AML-193 (cell line): ENCODE results near the gene P4HA3.
"Not testable (repeated sequence)": the region's sequence is repeated elsewhere in the genome, so short reads cannot be mapped to it uniquely, and the experiment has no call there.

Experiments
- DNase-seq, 2 experiments: peaks; one replicate each; lab custom pipeline; 2025; lab: John Stamatoyannopoulos, UW

The P4HA3 gene

GRCh38 chr11:74311352-74311926, at the start of gene P4HA3:
P4HA3 (minus strand) TSS chr11:74311640; CDS start chr11:74311611, 29 bp downstream.
- DNase-seq: no peak

- no peak for DNase-seq
These were observed 46.0 kb upstream of the P4HA3 start for GRCh38 chr11:74357449-74357848.

- DNase-seq: no peak
These were observed 44.2 kb upstream of the P4HA3 start for GRCh38 chr11:74355626-74356025.

GRCh38 chr11:74354036-74354435, 42.6 kb upstream of the P4HA3 start:
- DNase-seq: no peak

- no peak for DNase-seq
These were observed 35.9 kb upstream of the P4HA3 start for GRCh38 chr11:74347381-74347780.

- no peak for DNase-seq
These were observed 34.0 kb upstream of the P4HA3 start for GRCh38 chr11:74345420-74345819.

GRCh38 chr11:74341921-74342320, 30.5 kb upstream of the P4HA3 start:
- DNase-seq: no peak

- DNase-seq: no peak
These were observed 28.2 kb upstream of the P4HA3 start for GRCh38 chr11:74339619-74340018.

- no peak for DNase-seq
These were observed 27.5 kb upstream of the P4HA3 start for GRCh38 chr11:74338963-74339362.

- DNase-seq: no peak
These were observed 21.8 kb upstream of the P4HA3 start for GRCh38 chr11:74333193-74333592.

GRCh38 chr11:74332291-74332690, 20.9 kb upstream of the P4HA3 start:
- DNase-seq: no peak

- not testable (repeated sequence) for DNase-seq
These were observed 19.6 kb upstream of the P4HA3 start for GRCh38 chr11:74331000-74331399.

GRCh38 chr11:74330075-74330858, 18.8 kb upstream of the P4HA3 start:
- DNase-seq: no peak

- no peak for DNase-seq
These were observed 15.6 kb upstream of the P4HA3 start for GRCh38 chr11:74327076-74327475.

GRCh38 chr11:74326665-74327064, 15.2 kb upstream of the P4HA3 start:
- no peak for DNase-seq

- DNase-seq: no peak
These were observed 14.5 kb upstream of the P4HA3 start for GRCh38 chr11:74325649-74326645.

- DNase-seq: no peak
These were observed 11.2 kb upstream of the P4HA3 start for GRCh38 chr11:74322667-74323066.

- peak; percentile 48 to 64 for DNase-seq
These were observed 10.2 kb upstream of the P4HA3 start for GRCh38 chr11:74321487-74322188.

- no peak for DNase-seq
These were observed 9.1 kb upstream of the P4HA3 start for GRCh38 chr11:74320538-74320937.

- no peak for DNase-seq
These were observed 7.8 kb upstream of the P4HA3 start for GRCh38 chr11:74319139-74319816.

GRCh38 chr11:74318241-74318932, 6.9 kb upstream of the P4HA3 start:
- DNase-seq: no peak
